ENCODE data around the gene LIME1. TPM values are rescaled to one million over a fixed set of nuclear protein-coding genes. Genes with fewer than 3 reads are reported as not detected.

LIME1 gene
- total and polyA plus RNA-seq, 2 of the 8 experiments (the other 6 are each of a cell fraction or from before 2014, with no cell fraction given), result 4.5 to 5.9 TPM

DNA sequence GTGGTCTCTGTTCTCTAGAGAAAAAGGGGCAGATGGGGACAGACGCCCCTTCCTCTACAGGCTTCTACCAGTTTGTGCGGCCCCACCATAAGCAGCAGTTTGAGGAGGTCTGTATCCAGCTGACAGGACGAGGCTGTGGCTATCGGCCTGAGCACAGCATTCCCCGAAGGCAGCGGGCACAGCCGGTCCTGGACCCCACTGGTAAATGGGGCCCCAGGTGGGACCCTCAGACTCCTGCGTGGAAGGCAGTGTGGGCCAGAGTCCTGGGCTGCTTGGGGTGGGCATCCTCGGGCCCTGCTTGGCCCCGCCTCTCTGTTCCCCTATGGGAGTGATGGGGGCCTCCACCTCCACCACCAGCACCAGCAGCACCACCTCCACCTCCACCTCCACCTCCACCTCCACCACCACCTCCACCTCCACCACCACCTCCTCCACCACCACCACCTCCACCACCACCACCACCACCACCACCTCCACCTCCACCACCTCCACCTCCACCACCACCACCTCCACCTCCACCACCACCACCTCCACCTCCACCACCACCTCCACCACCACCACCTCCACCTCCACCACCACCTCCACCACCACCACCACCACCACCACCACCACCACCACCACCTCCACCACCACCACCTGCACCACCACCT lies 43.3 kb upstream of the LIME1 start:
- Histone ChIP-seq H3K4me1 (replicated peaks in 1 of 4; ENCODE audit: control insufficient read depth in 3 of 4, insufficient read depth in 4 of 4, low read length in 3 of 4) (peaks cover 0 to 12% (median 6%) of the 10 kb centered on the region in 4 experiments; a peak in 4 of 7 replicates), H3K4me3 (ENCODE audit: extremely low read depth in 1 of 4, insufficient read depth in 2 of 4, low read depth in 3 of 4, low read length in 4 of 4) (no peak overlapping the region), H3K27ac (ENCODE audit: low read depth, low read length) (no peak overlapping the region), H3K18ac (ENCODE audit: extremely low read depth, low read length) (no peak overlapping the region), H4K91ac (replicated peaks; ENCODE audit: insufficient read length, low read length) (no peak overlapping the region), H3K9me3 (ENCODE audit: insufficient read depth in 2 of 2, low read depth in 1 of 2, low read length in 1 of 2) (no peaks in the 10 kb centered on the region; a peak in 1 of 4 replicates), H3K23ac (ENCODE audit: insufficient read length) (no peak overlapping the region), H3K79me2 (ENCODE audit: control insufficient read depth in 1 of 2, insufficient read depth in 2 of 2, low read length in 2 of 2) (no peaks in the 10 kb centered on the region), H3K79me1 (ENCODE audit: low read depth, low read length) (no peaks in the 10 kb centered on the region), H4K8ac (ENCODE audit: extremely low read depth, insufficient read depth, low read length) (no peak overlapping the region; the same call in 1 of the 2 replicates), H2BK20ac (ENCODE audit: low read length) (no peak overlapping the region), H4K20me1 (replicated peaks in 1 of 2; ENCODE audit: control insufficient read depth in 1 of 2, insufficient read depth in 2 of 2, low read length in 2 of 2) (peaks cover 0 to 12% of the 10 kb centered on the region in 2 experiments), H4K5ac (ENCODE audit: insufficient read length, low read depth, low read length) (no peak overlapping the region), H2AFZ (ENCODE audit: low read length) (no peak overlapping the region), H3K4ac (replicated peaks; ENCODE audit: insufficient read length, low read depth, low read length) (no peak overlapping the region), H2AK5ac (ENCODE audit: low read depth, low read length) (no peak overlapping the region), H2BK12ac (ENCODE audit: low read depth, low read length) (no peak overlapping the region), H3K56ac (replicated peaks; ENCODE audit: insufficient read length, low read depth, low read length) (no peak overlapping the region), H3K9ac (replicated peaks in 1 of 4; ENCODE audit: extremely low read depth in 1 of 4, low read depth in 3 of 4, low read length in 3 of 4) (no peak overlapping the region), H2BK120ac (replicated peaks; ENCODE audit: low read depth, low read length) (no peak overlapping the region), H3K23me2 (ENCODE audit: low read depth, low read length) (peaks cover 8% of the 10 kb centered on the region; the same call in 1 of the 2 replicates), H2BK15ac (ENCODE audit: low read length) (no peak overlapping the region), H3K36me3 (ENCODE audit: control insufficient read depth in 2 of 4, insufficient read depth in 4 of 4, low read length in 3 of 4) (peaks cover 0 to 3% (median 0%) of the 10 kb centered on the region in 4 experiments; a peak in 1 of 8 replicates), H3K27me3 (replicated peaks in 1 of 4; ENCODE audit: control insufficient read depth in 3 of 4, extremely low read depth in 1 of 4, insufficient read depth in 3 of 4, low read length in 3 of 4) (no peaks in the 10 kb centered on the region), H3K14ac (ENCODE audit: insufficient read length) (no peak overlapping the region), H3K4me2 (ENCODE audit: insufficient read depth in 1 of 2, low read depth in 2 of 2, low read length in 2 of 2) (no peak overlapping the region), H2BK5ac (ENCODE audit: low read depth, low read length) (no peak overlapping the region)
- ChIA-PET POLR2A (ENCODE audit: partially characterized antibody) (interaction anchor here (0.5 to 3.5 kb wide), 6 partner anchors 9 to 278 kb away, joined by 3 to 15 read pairs (median 4); no protein-coding TSS in a partner anchor), CTCF (ENCODE audit: partially characterized antibody) (no interaction called here)
- DNase-seq (ENCODE audit: low read depth in 1 of 2, low spot score in 2 of 2) (no peak), FAIRE-seq (no peak)
- WGBS, 2 experiments (ENCODE audit: extremely low coverage in 1 of 2, insufficient coverage in 1 of 2, insufficient read length in 1 of 2, insufficient replicate concordance in 2 of 2, low coverage in 1 of 2, low lambda C conversion rate in 2 of 2, missing lambda C conversion rate in 1 of 2), result 98% methylated on average over 6 of the region's 10 CpGs; no CpG with 5 or more reads in 1 of the 2 experiments
- TF ChIP-seq, protein P1, sequence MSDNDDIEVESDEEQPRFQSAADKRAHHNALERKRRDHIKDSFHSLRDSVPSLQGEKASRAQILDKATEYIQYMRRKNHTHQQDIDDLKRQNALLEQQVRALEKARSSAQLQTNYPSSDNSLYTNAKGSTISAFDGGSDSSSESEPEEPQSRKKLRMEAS (IDR thresholded peaks at IDR 0.05), result no peak
- no peak for TF ChIP-seq EZH2 (IDR thresholded peaks at IDR 0.05; ENCODE audit: low read depth, low read length, severe bottlenecking)
- TF ChIP-seq NANOG (IDR thresholded peaks at IDR 0.05; ENCODE audit: insufficient read depth, low read depth, low read length, poor library complexity, severe bottlenecking), result no peak
- TF ChIP-seq, protein P2, sequence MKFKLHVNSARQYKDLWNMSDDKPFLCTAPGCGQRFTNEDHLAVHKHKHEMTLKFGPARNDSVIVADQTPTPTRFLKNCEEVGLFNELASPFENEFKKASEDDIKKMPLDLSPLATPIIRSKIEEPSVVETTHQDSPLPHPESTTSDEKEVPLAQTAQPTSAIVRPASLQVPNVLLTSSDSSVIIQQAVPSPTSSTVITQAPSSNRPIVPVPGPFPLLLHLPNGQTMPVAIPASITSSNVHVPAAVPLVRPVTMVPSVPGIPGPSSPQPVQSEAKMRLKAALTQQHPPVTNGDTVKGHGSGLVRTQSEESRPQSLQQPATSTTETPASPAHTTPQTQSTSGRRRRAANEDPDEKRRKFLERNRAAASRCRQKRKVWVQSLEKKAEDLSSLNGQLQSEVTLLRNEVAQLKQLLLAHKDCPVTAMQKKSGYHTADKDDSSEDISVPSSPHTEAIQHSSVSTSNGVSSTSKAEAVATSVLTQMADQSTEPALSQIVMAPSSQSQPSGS (IDR thresholded peaks at IDR 0.05; ENCODE audit: low read length), result no peak
- TF ChIP-seq BCL11A (IDR thresholded peaks at IDR 0.05; ENCODE audit: low read depth in 2 of 2, low read length in 2 of 2), result no peak
- no peak for TF ChIP-seq TAF1 (IDR thresholded peaks at IDR 0.05; ENCODE audit: low read depth, low read length)
- no peak for TF ChIP-seq EGR1 (IDR thresholded peaks at IDR 0.05; ENCODE audit: borderline replicate concordance, low read depth, low read length)
- no peak for TF ChIP-seq RNF2 (IDR thresholded peaks at IDR 0.05; ENCODE audit: borderline replicate concordance, low read depth, low read length, missing control alignments, poor library complexity, severe bottlenecking)
- no peak for TF ChIP-seq JUN (IDR thresholded peaks at IDR 0.05; ENCODE audit: low read depth, low read length)
- TF ChIP-seq CHD1 (IDR thresholded peaks at IDR 0.05; ENCODE audit: low read depth, low read length), result no peak
